Measurements from ENCODE around the gene MYO18B.

GRCh38 chr22:25739659-25740344 lies 2.2 kb upstream of the MYO18B start:
- TF ChIP-seq CTCF (IDR thresholded peaks at IDR 0.05; ENCODE audit: low read depth, low read length), result no peak
- no peak for TF ChIP-seq EZH2phosphoT487 (IDR thresholded peaks at IDR 0.05; ENCODE audit: low read depth)
